Measurements from ENCODE around the gene CREB5. TPM values are rescaled to one million over a fixed set of nuclear protein-coding genes. Genes with fewer than 3 reads are reported as not detected.

Gene CREB5
- total and polyA plus RNA-seq, 2 of the 8 experiments (the other 6 are each of a cell fraction or from before 2014, with no cell fraction given): 2.4 to 2.7 TPM

DNA sequence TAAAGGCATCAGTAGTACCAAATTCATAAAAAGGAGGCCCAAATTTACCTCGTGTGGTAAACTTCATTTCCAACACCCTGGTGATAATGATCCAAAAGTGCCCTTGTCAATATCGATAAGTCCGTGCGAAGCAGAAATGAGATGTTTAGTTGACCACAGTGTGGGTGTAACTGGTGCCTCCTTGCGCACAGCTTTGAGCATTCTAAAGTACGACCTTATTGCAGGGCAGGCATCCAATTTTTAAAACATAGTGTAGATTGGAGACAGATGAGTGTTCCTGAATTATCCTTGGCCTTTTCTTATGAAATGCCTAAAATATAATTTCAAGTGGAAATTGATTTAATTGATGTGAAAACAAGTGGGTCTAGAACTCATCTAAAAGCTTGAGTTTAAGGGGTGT is 297.4 kb downstream of the CREB5 start:
- CTCF ChIA-PET (ENCODE audit: partially characterized antibody): interaction anchor here (2.1 kb wide), 1 partner anchor 13 kb away, joined by 6 read pairs; no protein-coding TSS in a partner anchor
- peaks cover 0 to 9% (median 5%) of the 10 kb centered on the region in 4 experiments; a peak in 3 of 7 replicates for H3K4me1 ChIP-seq (replicated peaks in 1 of 4; ENCODE audit: control insufficient read depth in 3 of 4, insufficient read depth in 4 of 4, low read length in 3 of 4)
- no peak overlapping the region for H2BK120ac ChIP-seq (replicated peaks; ENCODE audit: low read depth, low read length)
- WGBS, 2 experiments (ENCODE audit: extremely low coverage in 1 of 2, insufficient coverage in 1 of 2, insufficient read length in 1 of 2, insufficient replicate concordance in 2 of 2, low coverage in 1 of 2, low lambda C conversion rate in 2 of 2, missing lambda C conversion rate in 1 of 2): 81% methylated on average over 6 of the region's 6 CpGs; no CpG with 5 or more reads in 1 of the 2 experiments
- no peak overlapping the region for H3K9ac ChIP-seq (replicated peaks in 1 of 4; ENCODE audit: extremely low read depth in 1 of 4, low read depth in 3 of 4, low read length in 3 of 4)
- no peak for DNase-seq (ENCODE audit: low read depth in 1 of 2, low spot score in 2 of 2)
- no peak overlapping the region for H3K27ac ChIP-seq (ENCODE audit: low read depth, low read length)
- no peaks in the 10 kb centered on the region for H3K79me1 ChIP-seq (ENCODE audit: low read depth, low read length)
- H2BK20ac ChIP-seq (ENCODE audit: low read length): no peak overlapping the region
- H4K91ac ChIP-seq (replicated peaks; ENCODE audit: insufficient read length, low read length): no peak overlapping the region
- H2BK5ac ChIP-seq (ENCODE audit: low read depth, low read length): no peak overlapping the region
- H2BK15ac ChIP-seq (ENCODE audit: low read length): no peak overlapping the region
- POLR2A ChIA-PET (ENCODE audit: partially characterized antibody): no interaction called here
- H3K4me3 ChIP-seq (ENCODE audit: extremely low read depth in 1 of 4, insufficient read depth in 2 of 4, low read depth in 3 of 4, low read length in 4 of 4): no peak overlapping the region
- H3K18ac ChIP-seq (ENCODE audit: extremely low read depth, low read length): no peak overlapping the region
- H3K56ac ChIP-seq (replicated peaks; ENCODE audit: insufficient read length, low read depth, low read length): no peak overlapping the region
- H3K23ac ChIP-seq (ENCODE audit: insufficient read length): no peak overlapping the region
- no peaks in the 10 kb centered on the region for H3K27me3 ChIP-seq (replicated peaks in 1 of 4; ENCODE audit: control insufficient read depth in 3 of 4, extremely low read depth in 1 of 4, insufficient read depth in 3 of 4, low read length in 3 of 4)
- H3K9me3 ChIP-seq (ENCODE audit: insufficient read depth in 2 of 2, low read depth in 1 of 2, low read length in 1 of 2): no peaks in the 10 kb centered on the region
- H2AFZ ChIP-seq (ENCODE audit: low read length): no peak overlapping the region
- H3K79me2 ChIP-seq (ENCODE audit: control insufficient read depth in 1 of 2, insufficient read depth in 2 of 2, low read length in 2 of 2): no peaks in the 10 kb centered on the region
- no peak overlapping the region for H2BK12ac ChIP-seq (ENCODE audit: low read depth, low read length)
- no peaks in the 10 kb centered on the region for H4K20me1 ChIP-seq (replicated peaks in 1 of 2; ENCODE audit: control insufficient read depth in 1 of 2, insufficient read depth in 2 of 2, low read length in 2 of 2)
- H3K14ac ChIP-seq (ENCODE audit: insufficient read length): no peak overlapping the region
- no peak overlapping the region for H4K8ac ChIP-seq (ENCODE audit: extremely low read depth, insufficient read depth, low read length)
- FAIRE-seq: no peak
- H3K4ac ChIP-seq (replicated peaks; ENCODE audit: insufficient read length, low read depth, low read length): no peak overlapping the region
- no peak overlapping the region for H3K4me2 ChIP-seq (ENCODE audit: insufficient read depth in 1 of 2, low read depth in 2 of 2, low read length in 2 of 2)
- no peak overlapping the region for H4K5ac ChIP-seq (ENCODE audit: insufficient read length, low read depth, low read length)
- H3K36me3 ChIP-seq (ENCODE audit: control insufficient read depth in 2 of 4, insufficient read depth in 4 of 4, low read length in 3 of 4): no peaks in the 10 kb centered on the region
- H2AK5ac ChIP-seq (ENCODE audit: low read depth, low read length): no peak overlapping the region
- H3K23me2 ChIP-seq (ENCODE audit: low read depth, low read length): no peaks in the 10 kb centered on the region
- no peak for TF ChIP-seq ASH2L (IDR thresholded peaks at IDR 0.05; ENCODE audit: low read length)
- no peak for TF ChIP-seq CHD1 (IDR thresholded peaks at IDR 0.05; ENCODE audit: low read depth, low read length)
- TF ChIP-seq SP1 (IDR thresholded peaks at IDR 0.05; ENCODE audit: low read depth, low read length): no peak
- TF ChIP-seq TAF1 (IDR thresholded peaks at IDR 0.05; ENCODE audit: low read depth, low read length): no peak
- no peak for TF ChIP-seq SIX5 (IDR thresholded peaks at IDR 0.05; ENCODE audit: low read depth, low read length)
- TF ChIP-seq RNF2 (IDR thresholded peaks at IDR 0.05; ENCODE audit: borderline replicate concordance, low read depth, low read length, missing control alignments, poor library complexity, severe bottlenecking): no peak
- TF ChIP-seq, protein P1, sequence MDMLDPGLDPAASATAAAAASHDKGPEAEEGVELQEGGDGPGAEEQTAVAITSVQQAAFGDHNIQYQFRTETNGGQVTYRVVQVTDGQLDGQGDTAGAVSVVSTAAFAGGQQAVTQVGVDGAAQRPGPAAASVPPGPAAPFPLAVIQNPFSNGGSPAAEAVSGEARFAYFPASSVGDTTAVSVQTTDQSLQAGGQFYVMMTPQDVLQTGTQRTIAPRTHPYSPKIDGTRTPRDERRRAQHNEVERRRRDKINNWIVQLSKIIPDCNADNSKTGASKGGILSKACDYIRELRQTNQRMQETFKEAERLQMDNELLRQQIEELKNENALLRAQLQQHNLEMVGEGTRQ (IDR thresholded peaks at IDR 0.05; ENCODE audit: low read length): no peak
- TF ChIP-seq TBP (IDR thresholded peaks at IDR 0.05; ENCODE audit: low read depth, low read length): no peak
- TF ChIP-seq, protein P2, sequence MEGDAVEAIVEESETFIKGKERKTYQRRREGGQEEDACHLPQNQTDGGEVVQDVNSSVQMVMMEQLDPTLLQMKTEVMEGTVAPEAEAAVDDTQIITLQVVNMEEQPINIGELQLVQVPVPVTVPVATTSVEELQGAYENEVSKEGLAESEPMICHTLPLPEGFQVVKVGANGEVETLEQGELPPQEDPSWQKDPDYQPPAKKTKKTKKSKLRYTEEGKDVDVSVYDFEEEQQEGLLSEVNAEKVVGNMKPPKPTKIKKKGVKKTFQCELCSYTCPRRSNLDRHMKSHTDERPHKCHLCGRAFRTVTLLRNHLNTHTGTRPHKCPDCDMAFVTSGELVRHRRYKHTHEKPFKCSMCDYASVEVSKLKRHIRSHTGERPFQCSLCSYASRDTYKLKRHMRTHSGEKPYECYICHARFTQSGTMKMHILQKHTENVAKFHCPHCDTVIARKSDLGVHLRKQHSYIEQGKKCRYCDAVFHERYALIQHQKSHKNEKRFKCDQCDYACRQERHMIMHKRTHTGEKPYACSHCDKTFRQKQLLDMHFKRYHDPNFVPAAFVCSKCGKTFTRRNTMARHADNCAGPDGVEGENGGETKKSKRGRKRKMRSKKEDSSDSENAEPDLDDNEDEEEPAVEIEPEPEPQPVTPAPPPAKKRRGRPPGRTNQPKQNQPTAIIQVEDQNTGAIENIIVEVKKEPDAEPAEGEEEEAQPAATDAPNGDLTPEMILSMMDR (IDR thresholded peaks at IDR 0.05; ENCODE audit: control extremely low read depth in 1 of 3, insufficient read depth in 1 of 3, low read depth in 1 of 3, low read length in 3 of 3): no peak
- no peak for TF ChIP-seq HDAC2 (IDR thresholded peaks at IDR 0.05; ENCODE audit: borderline replicate concordance in 1 of 2, low read depth in 2 of 2, low read length in 2 of 2)
